C4-2B (cell line): ENCODE measurements around the gene AP5M1.
"Not testable (repeated sequence)": the region's sequence is repeated elsewhere in the genome, so short reads cannot be mapped to it uniquely, and the experiment has no call there.

ENCODE experiments used
- CTCF ChIP-seq: fragments of 450-650 bp; conservative IDR thresholded peaks from 2 replicates; pipeline ENCODE4 v1.5.1; 2017; ENCODE audit warnings: mild to moderate bottlenecking
- ZFX ChIP-seq: fragments of 450-650 bp; IDR thresholded peaks from 2 replicates; pipeline ENCODE4 v1.6.1; 2017

GRCh38 chr14:57258221-57258620 is 10.6 kb upstream of the AP5M1 start:
- TF ChIP-seq CTCF, ZFX: not testable (repeated sequence)
